Occipital lobe (tissue), 2 donors: ENCODE measurements around the gene SRL. TPM values are rescaled to one million over a fixed set of nuclear protein-coding genes. Genes with fewer than 3 reads are reported as not detected.
"Not testable (repeated sequence)": the region's sequence is repeated elsewhere in the genome, so short reads cannot be mapped to it uniquely, and the experiment has no call there.

Experiments used
- DNase-seq: peaks from one replicate; lab custom pipeline; 2025; lab: John Stamatoyannopoulos, UW
- total RNA-seq: library from RNA; depleted of rRNA; stranded (reverse); fragments of >200 nt; gene quantifications from one replicate; pipeline ENCODE4 v1.2.3, GENCODE V29; 2014

Gene SRL
- total RNA-seq, 1 donor from 2014 or later: 0.16 TPM

GRCh38 chr16:4261557-4262172, 19.8 kb upstream of the SRL start:
- no peak for DNase-seq

GRCh38 chr16:4260360-4260759, 18.5 kb upstream of the SRL start:
- no peak for DNase-seq

GRCh38 chr16:4257646-4258556, 16.0 kb upstream of the SRL start:
- DNase-seq: no peak

GRCh38 chr16:4253394-4254150, 11.7 kb upstream of the SRL start:
- DNase-seq: peak; percentile 98

GRCh38 chr16:4253012-4253393, 11.1 kb upstream of the SRL start:
- DNase-seq: not testable (repeated sequence)

- no peak for DNase-seq
Measured at GRCh38 chr16:4249530-4250308, 7.8 kb upstream of the SRL start.

- no peak for DNase-seq
Measured at GRCh38 chr16:4247460-4247784, 5.5 kb upstream of the SRL start.

- DNase-seq: no peak
Measured at GRCh38 chr16:4246777-4247459, 5.0 kb upstream of the SRL start.

GRCh38 chr16:4245077-4245791, 3.4 kb upstream of the SRL start:
- DNase-seq: no peak

- DNase-seq: no peak
Measured at GRCh38 chr16:4244254-4245076, 2.6 kb upstream of the SRL start.

- no peak for DNase-seq
Measured at GRCh38 chr16:4241258-4241927, 487 bp downstream of the SRL start.

- no peak for DNase-seq
Measured at GRCh38 chr16:4240624-4241023, 1.3 kb downstream of the SRL start.

- no peak for DNase-seq
Measured at GRCh38 chr16:4239682-4240175, 2.2 kb downstream of the SRL start.

GRCh38 chr16:4239020-4239419, 2.9 kb downstream of the SRL start:
- no peak for DNase-seq

GRCh38 chr16:4233431-4233830, 8.4 kb downstream of the SRL start:
- no peak for DNase-seq

- DNase-seq: no peak
Measured at GRCh38 chr16:4232541-4233386, 9.1 kb downstream of the SRL start.

GRCh38 chr16:4231886-4232285, 10.0 kb downstream of the SRL start:
- no peak for DNase-seq

- no peak for DNase-seq
Measured at GRCh38 chr16:4231367-4231766, 10.5 kb downstream of the SRL start.
